Common myeloid progenitor, CD34-positive (primary cell): ENCODE measurements around the gene MXRA7.
A peak's percentile ranks its signal among the peaks of the same experiment; 100 is the strongest.

ENCODE experiments used
- CTCF ChIA-PET: fragments of 350-600 bp; sonication (Branson Sonifier 250); formaldehyde crosslinking; loops from one replicate; lab custom pipeline; 2021; ENCODE audit warnings: antibody characterized with exemption; lab: Charles Lee
- POLR2A ChIA-PET: fragments of 350-600 bp; sonication (Branson Sonifier 250); formaldehyde crosslinking; loops from one replicate; lab custom pipeline; 2021; ENCODE audit warnings: antibody characterized with exemption; lab: Charles Lee
- DNase-seq, 3 donors: peaks; one replicate each; pipeline versions ENCODE4 v3.0.0 to v3.0.0-alpha.2; 2013
- H3K27ac ChIP-seq, 2 experiments: 1 replicate in 1 of 2; 2 replicates in 1 of 2; pipeline ENCODE4 v1.7.0; 2013; ENCODE audit warnings: inconsistent platforms in 2 of 2, low read length in 2 of 2, mild to moderate bottlenecking in 2 of 2, low read depth in 1 of 2, moderate library complexity in 1 of 2; ENCODE audit not compliant: severe bottlenecking in 2 of 2, insufficient read depth in 1 of 2, poor library complexity in 1 of 2
- H3K27me3 ChIP-seq, 5 experiments: replicated peaks in 2 of 5; 1 replicate in 3 of 5; 2 replicates in 2 of 5; pipeline versions ENCODE4 v1.6.1 to v1.7.0; 2013; ENCODE audit warnings: low read length in 4 of 5, mild to moderate bottlenecking in 2 of 5, moderate library complexity in 2 of 5, inconsistent platforms in 1 of 5; ENCODE audit not compliant: insufficient read depth in 5 of 5, control insufficient read depth in 4 of 5
- H3K36me3 ChIP-seq, 4 experiments: 1 replicate in 2 of 4; 2 replicates in 2 of 4; pipeline versions ENCODE4 v1.6.1 to v1.7.0; 2013; ENCODE audit warnings: low read length in 3 of 4, control low read depth in 1 of 4, mild to moderate bottlenecking in 1 of 4; ENCODE audit not compliant: control insufficient read depth in 4 of 4, insufficient read depth in 4 of 4
- H3K4me1 ChIP-seq, 4 experiments: 1 replicate in 3 of 4; 2 replicates in 1 of 4; pipeline versions ENCODE4 v1.6.1 to v1.7.1; 2013; ENCODE audit warnings: low read length in 3 of 4, mild to moderate bottlenecking in 3 of 4, control low read depth in 1 of 4, inconsistent platforms in 1 of 4, moderate library complexity in 1 of 4; ENCODE audit not compliant: control insufficient read depth in 4 of 4, insufficient read depth in 4 of 4; ENCODE audit errors: control extremely low read depth in 1 of 4
- H3K4me3 ChIP-seq, 7 experiments: 1 replicate in 4 of 7; 2 replicates in 3 of 7; pipeline versions ENCODE4 v1.5.1 to v1.7.0; 2013; ENCODE audit warnings: mild to moderate bottlenecking in 7 of 7, low read length in 6 of 7, moderate library complexity in 6 of 7, inconsistent platforms in 2 of 7, low read depth in 2 of 7, control low read depth in 1 of 7; ENCODE audit not compliant: insufficient read depth in 4 of 7, control insufficient read depth in 1 of 7; ENCODE audit errors: extremely low read depth in 1 of 7
- H3K9me3 ChIP-seq, 5 experiments: 1 replicate in 4 of 5; 2 replicates in 1 of 5; pipeline versions ENCODE4 v1.6.1 to v1.7.1; 2013; ENCODE audit warnings: low read length in 4 of 5, mild to moderate bottlenecking in 2 of 5, inconsistent platforms in 1 of 5, low read depth in 1 of 5, moderate library complexity in 1 of 5; ENCODE audit not compliant: control insufficient read depth in 4 of 5, insufficient read depth in 2 of 5; ENCODE audit errors: control extremely low read depth in 1 of 5
- WGBS: methylation state at CpG from one replicate; pipeline ENCODE4 v1.1.5; 2013; ENCODE audit not compliant: insufficient coverage; 5-methylcytosine and 5-hydroxymethylcytosine counted together

Gene MXRA7

GRCh38 chr17:76706817-76707216 lies 3.9 kb downstream of the MXRA7 start:
- CTCF ChIA-PET = interaction anchor here (0.6 to 3.0 kb wide), 2 partner anchors 11 to 25 kb away, joined by 3 to 14 read pairs; no protein-coding TSS in a partner anchor
- WGBS = 100% methylated on average over 2 of the region's 3 CpGs
- H3K4me1 ChIP-seq = peaks cover 3 to 26% (median 17%) of the 10 kb centered on the region in 4 experiments

DNA sequence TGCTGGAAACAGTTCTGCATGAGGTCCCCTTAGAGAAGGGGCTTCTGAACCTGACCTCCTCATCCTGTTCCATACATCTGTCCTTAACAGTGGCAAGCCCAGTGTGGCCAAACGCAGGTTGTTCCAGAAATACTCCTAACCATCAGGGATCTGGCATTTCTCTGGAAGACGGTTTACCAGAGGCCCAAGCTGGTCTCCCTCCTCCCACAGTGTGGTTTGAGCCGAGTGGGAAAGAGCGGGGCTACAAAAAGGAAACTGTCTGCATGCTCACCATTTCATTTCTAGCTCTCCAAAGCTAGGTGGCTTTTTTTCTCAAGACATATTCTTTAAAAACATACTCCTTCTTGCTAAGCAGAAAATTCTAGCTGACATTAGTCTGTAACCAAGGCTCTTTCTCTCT lies 6.0 kb downstream of the MXRA7 start:
- H3K4me3 ChIP-seq = peak overlapping the region in 1 of 7 experiments; percentile 28
- peaks cover 0 to 6% (median 0%) of the 10 kb centered on the region in 5 experiments for H3K27me3 ChIP-seq
- ChIA-PET CTCF (interaction anchor here (1.4 to 2.3 kb wide), 2 partner anchors 9 to 10 kb away, joined by 4 to 8 read pairs; no protein-coding TSS in a partner anchor), POLR2A (interaction anchor here (0.7 kb wide), 1 partner anchor 15 kb away, joined by 6 read pairs; no protein-coding TSS in a partner anchor)
- WGBS = 60% methylated on average over 2 of the region's 4 CpGs
- peaks cover 0 to 11% (median 5%) of the 10 kb centered on the region in 4 experiments for H3K4me1 ChIP-seq
- H3K9me3 ChIP-seq = no peaks in the 10 kb centered on the region
- no peaks in the 10 kb centered on the region for H3K36me3 ChIP-seq
- no peak overlapping the region for H3K27ac ChIP-seq
- DNase-seq = no peak

More at GRCh38 chr17:76706817-76707216, 3.9 kb downstream of the MXRA7 start:
- POLR2A ChIA-PET = no interaction called here
- Histone ChIP-seq H3K27ac (no peak overlapping the region), H3K27me3 (peaks cover 0 to 11% (median 0%) of the 10 kb centered on the region in 5 experiments), H3K9me3 (no peaks in the 10 kb centered on the region), H3K4me3 (no peak overlapping the region), H3K36me3 (no peaks in the 10 kb centered on the region)
- no peak for DNase-seq

DNA sequence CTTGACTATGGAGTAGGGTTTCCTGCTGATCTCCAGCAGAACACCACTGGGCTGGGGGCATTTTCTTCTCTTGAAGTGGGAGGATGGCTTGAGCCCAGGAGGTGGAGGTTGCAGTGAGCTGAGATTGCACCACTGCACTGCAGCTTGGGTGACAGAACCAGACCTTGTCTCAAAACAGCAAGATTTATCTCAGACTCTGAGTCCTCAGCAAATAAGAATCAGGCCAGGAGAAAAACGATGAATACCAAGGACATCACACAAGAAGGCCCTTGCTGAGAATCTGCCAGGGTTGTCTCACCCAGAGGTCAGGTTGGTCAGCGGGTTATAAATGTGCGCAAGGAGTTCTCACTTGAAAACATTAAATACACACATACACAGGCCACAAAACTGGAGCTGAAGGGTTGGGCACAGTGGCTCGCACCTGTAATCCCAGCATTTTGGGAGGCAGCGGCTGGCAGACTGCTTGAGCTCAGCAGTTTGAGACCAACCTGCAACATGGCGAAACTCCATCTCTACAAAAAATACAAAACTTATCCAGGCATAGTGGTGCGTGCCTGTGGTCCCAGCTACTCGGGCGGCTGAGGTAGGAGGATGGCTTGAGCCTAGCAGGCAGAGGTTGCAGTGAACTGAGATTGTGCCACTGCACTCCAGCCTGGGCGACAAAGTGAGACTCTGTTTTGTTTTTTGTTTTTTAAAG lies 7.7 kb downstream of the MXRA7 start:
- no peak for DNase-seq
- Histone ChIP-seq H3K4me1 (peaks cover 0 to 4% (median 3%) of the 10 kb centered on the region in 4 experiments), H3K9me3 (no peaks in the 10 kb centered on the region), H3K36me3 (no peaks in the 10 kb centered on the region), H3K4me3 (no peak overlapping the region), H3K27me3 (peaks cover 0 to 2% (median 0%) of the 10 kb centered on the region in 5 experiments), H3K27ac (no peak overlapping the region)
- ChIA-PET CTCF (interaction anchor here (0.9 to 2.3 kb wide), 2 partner anchors 11 to 17 kb away, joined by 3 to 8 read pairs; no protein-coding TSS in a partner anchor), POLR2A (interaction anchor here (0.6 kb wide), 1 partner anchor 18 kb away, joined by 3 read pairs; no protein-coding TSS in a partner anchor)
- 97% methylated on average over 10 of the region's 10 CpGs for WGBS

GRCh38 chr17:76702076-76702475 lies 8.7 kb downstream of the MXRA7 start:
- no peaks in the 10 kb centered on the region for H3K36me3 ChIP-seq
- CTCF ChIA-PET = interaction anchor here (0.9 to 1.2 kb wide), 3 partner anchors 11 to 20 kb away, joined by 3 to 4 read pairs (median 3); no protein-coding TSS in a partner anchor
- no peak overlapping the region for H3K4me3 ChIP-seq
- H3K9me3 ChIP-seq = no peaks in the 10 kb centered on the region
- DNase-seq = no peak
- no peaks in the 10 kb centered on the region for H3K27me3 ChIP-seq
- H3K27ac ChIP-seq = no peak overlapping the region
- no CpG with 5 or more reads among the region's 2 CpGs for WGBS
- POLR2A ChIA-PET = interaction anchor here (0.6 kb wide), 1 partner anchor 237 kb away, joined by 5 read pairs; no protein-coding TSS in a partner anchor
- H3K4me1 ChIP-seq = peaks cover 0 to 4% (median 3%) of the 10 kb centered on the region in 4 experiments

DNA sequence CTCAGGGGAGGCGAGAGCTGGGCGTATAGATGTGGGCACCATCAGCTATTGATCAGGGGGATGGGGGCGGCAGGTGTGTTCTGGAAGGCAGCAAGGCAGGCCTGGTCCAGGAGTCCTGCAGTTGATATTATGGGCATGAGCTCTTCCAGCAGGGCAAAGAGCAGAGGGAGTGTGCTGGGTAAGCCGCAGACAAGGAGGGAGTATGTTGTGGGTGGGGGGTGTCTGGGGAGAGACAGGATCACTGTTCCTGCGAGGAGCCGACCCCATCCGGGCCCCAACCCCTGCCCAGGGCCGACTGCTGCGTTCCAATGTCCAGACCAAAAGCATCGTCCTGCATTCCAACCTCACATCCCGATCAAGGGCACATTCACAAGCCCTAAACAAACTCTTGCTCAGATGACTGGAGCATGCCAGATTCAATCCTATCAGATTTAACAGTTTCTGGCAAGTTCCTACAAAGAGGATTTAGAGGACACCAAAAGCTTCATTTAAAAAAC lies 9.2 kb downstream of the MXRA7 start:
- WGBS = 96% methylated on average over 5 of the region's 11 CpGs
- POLR2A ChIA-PET = interaction anchor here (0.6 kb wide), 2 partner anchors 216 to 237 kb away, joined by 3 to 5 read pairs; no protein-coding TSS in a partner anchor
- Histone ChIP-seq H3K36me3 (no peaks in the 10 kb centered on the region), H3K4me1 (peaks cover 0 to 4% (median 3%) of the 10 kb centered on the region in 4 experiments), H3K27me3 (no peaks in the 10 kb centered on the region), H3K9me3 (no peaks in the 10 kb centered on the region), H3K27ac (no peak overlapping the region), H3K4me3 (no peak overlapping the region)
- CTCF ChIA-PET = interaction anchor here (0.8 to 1.2 kb wide), 3 partner anchors 10 to 199 kb away, joined by 3 to 4 read pairs (median 3); no protein-coding TSS in a partner anchor
- DNase-seq = no peak

- POLR2A ChIA-PET = interaction anchor here (0.6 kb wide), 1 partner anchor 215 kb away, joined by 3 read pairs; no protein-coding TSS in a partner anchor
- WGBS = 93% methylated on average over 26 of the region's 33 CpGs
- Histone ChIP-seq H3K27ac (no peak overlapping the region), H3K36me3 (no peaks in the 10 kb centered on the region), H3K27me3 (no peaks in the 10 kb centered on the region), H3K4me1 (peaks cover 0 to 4% (median 3%) of the 10 kb centered on the region in 4 experiments), H3K9me3 (no peaks in the 10 kb centered on the region), H3K4me3 (no peak overlapping the region)
- CTCF ChIA-PET = interaction anchor here (0.8 to 1.2 kb wide), 2 partner anchors 19 to 199 kb away, joined by 3 to 4 read pairs; no protein-coding TSS in a partner anchor
- no peak for DNase-seq
Measured at GRCh38 chr17:76700617-76701470, 9.9 kb downstream of the MXRA7 start.
